HEK293 (cell line): ENCODE results near the gene PICALM.

ENCODE experiments used
- YY1 ChIP-seq: fragments of 450-650 bp; formaldehyde crosslinking; IDR thresholded peaks from 2 replicates; pipeline ENCODE4 v1.5.1; 2018; ENCODE audit warnings: missing biosample characterization, missing genetic modification characterization
- ZNF146 ChIP-seq: fragments of 450-650 bp; formaldehyde crosslinking; IDR thresholded peaks from 2 replicates; pipeline ENCODE4 v1.5.1; 2016; ENCODE audit warnings: missing biosample characterization, missing genetic modification characterization
- ZNF274 ChIP-seq, 2 experiments: fragments of 200-500 bp in 1 of 2; fragments of 450-650 bp in 1 of 2; sonication (Bioruptor generic) in 1 of 2; formaldehyde crosslinking in 1 of 2; IDR thresholded peaks; 2 replicates each; pipeline versions ENCODE4 v1.5.1 to v1.6.1; 2014 to 2016; ENCODE audit warnings: borderline replicate concordance in 1 of 2, inconsistent platforms in 1 of 2, low read length in 1 of 2, missing biosample characterization in 1 of 2, missing genetic modification characterization in 1 of 2
- TF ChIP-seq, protein P1 (sequence below): fragments of 450-650 bp; formaldehyde crosslinking; IDR thresholded peaks from 2 replicates; pipeline ENCODE4 v1.5.1; 2016; ENCODE audit warnings: missing biosample characterization, missing genetic modification characterization
- TF ChIP-seq, protein P2 (sequence below): fragments of 450-650 bp; IDR thresholded peaks from 2 replicates; pipeline ENCODE4 v1.5.1; 2018; ENCODE audit warnings: missing biosample characterization, mild to moderate bottlenecking, missing genetic modification characterization
- TF ChIP-seq, protein P3 (sequence below): fragments of 450-650 bp; formaldehyde crosslinking; IDR thresholded peaks from 2 replicates; pipeline ENCODE4 v1.5.1; 2016; ENCODE audit warnings: missing biosample characterization, missing genetic modification characterization
- TF ChIP-seq, protein P4 (sequence below): fragments of 450-650 bp; formaldehyde crosslinking; IDR thresholded peaks from 2 replicates; pipeline ENCODE4 v1.5.1; 2016; ENCODE audit warnings: missing biosample characterization, missing genetic modification characterization

- TF ChIP-seq, protein P1, sequence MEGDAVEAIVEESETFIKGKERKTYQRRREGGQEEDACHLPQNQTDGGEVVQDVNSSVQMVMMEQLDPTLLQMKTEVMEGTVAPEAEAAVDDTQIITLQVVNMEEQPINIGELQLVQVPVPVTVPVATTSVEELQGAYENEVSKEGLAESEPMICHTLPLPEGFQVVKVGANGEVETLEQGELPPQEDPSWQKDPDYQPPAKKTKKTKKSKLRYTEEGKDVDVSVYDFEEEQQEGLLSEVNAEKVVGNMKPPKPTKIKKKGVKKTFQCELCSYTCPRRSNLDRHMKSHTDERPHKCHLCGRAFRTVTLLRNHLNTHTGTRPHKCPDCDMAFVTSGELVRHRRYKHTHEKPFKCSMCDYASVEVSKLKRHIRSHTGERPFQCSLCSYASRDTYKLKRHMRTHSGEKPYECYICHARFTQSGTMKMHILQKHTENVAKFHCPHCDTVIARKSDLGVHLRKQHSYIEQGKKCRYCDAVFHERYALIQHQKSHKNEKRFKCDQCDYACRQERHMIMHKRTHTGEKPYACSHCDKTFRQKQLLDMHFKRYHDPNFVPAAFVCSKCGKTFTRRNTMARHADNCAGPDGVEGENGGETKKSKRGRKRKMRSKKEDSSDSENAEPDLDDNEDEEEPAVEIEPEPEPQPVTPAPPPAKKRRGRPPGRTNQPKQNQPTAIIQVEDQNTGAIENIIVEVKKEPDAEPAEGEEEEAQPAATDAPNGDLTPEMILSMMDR (tag by site-specific recombination): no peak
- TF ChIP-seq YY1 (tag by site-specific recombination): no peak
- TF ChIP-seq ZNF274 (IDR thresholded peaks at IDR 0.05; ENCODE audit: low read length): no peak
- TF ChIP-seq ZNF274 (tag by site-specific recombination; IDR thresholded peaks at IDR 0.05; ENCODE audit: borderline replicate concordance): no peak
- TF ChIP-seq, protein P2, sequence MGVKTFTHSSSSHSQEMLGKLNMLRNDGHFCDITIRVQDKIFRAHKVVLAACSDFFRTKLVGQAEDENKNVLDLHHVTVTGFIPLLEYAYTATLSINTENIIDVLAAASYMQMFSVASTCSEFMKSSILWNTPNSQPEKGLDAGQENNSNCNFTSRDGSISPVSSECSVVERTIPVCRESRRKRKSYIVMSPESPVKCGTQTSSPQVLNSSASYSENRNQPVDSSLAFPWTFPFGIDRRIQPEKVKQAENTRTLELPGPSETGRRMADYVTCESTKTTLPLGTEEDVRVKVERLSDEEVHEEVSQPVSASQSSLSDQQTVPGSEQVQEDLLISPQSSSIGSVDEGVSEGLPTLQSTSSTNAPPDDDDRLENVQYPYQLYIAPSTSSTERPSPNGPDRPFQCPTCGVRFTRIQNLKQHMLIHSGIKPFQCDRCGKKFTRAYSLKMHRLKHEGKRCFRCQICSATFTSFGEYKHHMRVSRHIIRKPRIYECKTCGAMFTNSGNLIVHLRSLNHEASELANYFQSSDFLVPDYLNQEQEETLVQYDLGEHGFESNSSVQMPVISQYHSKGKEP (tag by site-specific recombination): no peak
- TF ChIP-seq ZNF146 (tag by site-specific recombination): no peak
- TF ChIP-seq, protein P3, sequence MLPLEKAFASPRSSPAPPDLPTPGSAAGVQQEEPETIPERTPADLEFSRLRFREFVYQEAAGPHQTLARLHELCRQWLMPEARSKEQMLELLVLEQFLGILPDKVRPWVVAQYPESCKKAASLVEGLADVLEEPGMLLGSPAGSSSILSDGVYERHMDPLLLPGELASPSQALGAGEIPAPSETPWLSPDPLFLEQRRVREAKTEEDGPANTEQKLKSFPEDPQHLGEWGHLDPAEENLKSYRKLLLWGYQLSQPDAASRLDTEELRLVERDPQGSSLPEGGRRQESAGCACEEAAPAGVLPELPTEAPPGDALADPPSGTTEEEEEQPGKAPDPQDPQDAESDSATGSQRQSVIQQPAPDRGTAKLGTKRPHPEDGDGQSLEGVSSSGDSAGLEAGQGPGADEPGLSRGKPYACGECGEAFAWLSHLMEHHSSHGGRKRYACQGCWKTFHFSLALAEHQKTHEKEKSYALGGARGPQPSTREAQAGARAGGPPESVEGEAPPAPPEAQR (tag by site-specific recombination): no peak
- TF ChIP-seq, protein P4, sequence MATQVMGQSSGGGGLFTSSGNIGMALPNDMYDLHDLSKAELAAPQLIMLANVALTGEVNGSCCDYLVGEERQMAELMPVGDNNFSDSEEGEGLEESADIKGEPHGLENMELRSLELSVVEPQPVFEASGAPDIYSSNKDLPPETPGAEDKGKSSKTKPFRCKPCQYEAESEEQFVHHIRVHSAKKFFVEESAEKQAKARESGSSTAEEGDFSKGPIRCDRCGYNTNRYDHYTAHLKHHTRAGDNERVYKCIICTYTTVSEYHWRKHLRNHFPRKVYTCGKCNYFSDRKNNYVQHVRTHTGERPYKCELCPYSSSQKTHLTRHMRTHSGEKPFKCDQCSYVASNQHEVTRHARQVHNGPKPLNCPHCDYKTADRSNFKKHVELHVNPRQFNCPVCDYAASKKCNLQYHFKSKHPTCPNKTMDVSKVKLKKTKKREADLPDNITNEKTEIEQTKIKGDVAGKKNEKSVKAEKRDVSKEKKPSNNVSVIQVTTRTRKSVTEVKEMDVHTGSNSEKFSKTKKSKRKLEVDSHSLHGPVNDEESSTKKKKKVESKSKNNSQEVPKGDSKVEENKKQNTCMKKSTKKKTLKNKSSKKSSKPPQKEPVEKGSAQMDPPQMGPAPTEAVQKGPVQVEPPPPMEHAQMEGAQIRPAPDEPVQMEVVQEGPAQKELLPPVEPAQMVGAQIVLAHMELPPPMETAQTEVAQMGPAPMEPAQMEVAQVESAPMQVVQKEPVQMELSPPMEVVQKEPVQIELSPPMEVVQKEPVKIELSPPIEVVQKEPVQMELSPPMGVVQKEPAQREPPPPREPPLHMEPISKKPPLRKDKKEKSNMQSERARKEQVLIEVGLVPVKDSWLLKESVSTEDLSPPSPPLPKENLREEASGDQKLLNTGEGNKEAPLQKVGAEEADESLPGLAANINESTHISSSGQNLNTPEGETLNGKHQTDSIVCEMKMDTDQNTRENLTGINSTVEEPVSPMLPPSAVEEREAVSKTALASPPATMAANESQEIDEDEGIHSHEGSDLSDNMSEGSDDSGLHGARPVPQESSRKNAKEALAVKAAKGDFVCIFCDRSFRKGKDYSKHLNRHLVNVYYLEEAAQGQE: no peak
Observed at GRCh38 chr11:86073948-86074347, 5.1 kb upstream of the PICALM start.
